Measurements from ENCODE around the gene SFXN3.

- peak; percentile 54 for TF ChIP-seq POLR2A (IDR thresholded peaks at IDR 0.05; ENCODE audit: low read length)
- no peak for TF ChIP-seq GATA1 (IDR thresholded peaks at IDR 0.05; ENCODE audit: low read depth, low read length)
Measured at GRCh38 chr10:100998991-100999741, 31.9 kb upstream of the SFXN3 start.
